ENCODE results near the gene ANKRD33B. TPM values are rescaled to one million over a fixed set of nuclear protein-coding genes. Genes with fewer than 3 reads are reported as not detected.
A peak's percentile ranks its signal among the peaks of the same experiment; 100 is the strongest.
"Not testable (repeated sequence)": the region's sequence is repeated elsewhere in the genome, so short reads cannot be mapped to it uniquely, and the experiment has no call there.

Gene ANKRD33B
- total RNA-seq, 6 donors from 2014 or later = 3.1 to 10.5 (median 7.9) TPM

GRCh38 chr5:10626473-10627013 lies 62.7 kb downstream of the ANKRD33B start:
- Histone ChIP-seq H3K9me3 (no peaks in the 10 kb centered on the region), H3K27me3 (no peaks in the 10 kb centered on the region), H3K4me1 (peaks cover 8 to 23% (median 15%) of the 10 kb centered on the region in 4 donors), H3K36me3 (no peaks in the 10 kb centered on the region), H3K27ac (peak overlapping the region in 2 of 4 donors; percentile 15 to 77), H3K4me3 (no peak overlapping the region)
- TF ChIP-seq POLR2AphosphoS5 (IDR thresholded peaks at IDR 0.05) = no peak
- no peak for TF ChIP-seq POLR2A (IDR thresholded peaks at IDR 0.05)
- TF ChIP-seq EP300 (IDR thresholded peaks at IDR 0.05) = no peak
- no peak for TF ChIP-seq CTCF (IDR thresholded peaks at IDR 0.05)
- 69 to 71% methylated on average over 12 of the region's 12 CpGs for WGBS, 2 donors
- DNase-seq (peak in 1 of 2 donors; percentile 49), ATAC-seq (ENCODE audit: low FRiP score in 2 of 2) (no peak)

GRCh38 chr5:10627160-10627701 lies 63.4 kb downstream of the ANKRD33B start:
- Histone ChIP-seq H3K9me3 (no peaks in the 10 kb centered on the region), H3K27me3 (no peaks in the 10 kb centered on the region), H3K4me3 (peak overlapping the region in 3 of 4 donors; percentile 17 to 32 (median 29)), H3K4me1 (peaks cover 8 to 23% (median 12%) of the 10 kb centered on the region in 4 donors), H3K27ac (peak overlapping the region; percentile 15 to 77 (median 40)), H3K36me3 (no peaks in the 10 kb centered on the region)
- ATAC-seq (ENCODE audit: low FRiP score in 2 of 2) = peak in 1 of 2 donors; percentile 2
- TF ChIP-seq POLR2AphosphoS5 (IDR thresholded peaks at IDR 0.05) = no peak
- WGBS, 2 donors = 14 to 16% methylated on average over 12 of the region's 12 CpGs
- DNase-seq = no peak

GRCh38 chr5:10628601-10629000 lies 64.7 kb downstream of the ANKRD33B start:
- Histone ChIP-seq H3K4me1 (peaks cover 8 to 28% (median 21%) of the 10 kb centered on the region in 4 donors), H3K4me3 (no peak overlapping the region), H3K27ac (no peak overlapping the region), H3K9me3 (no peaks in the 10 kb centered on the region), H3K36me3 (no peaks in the 10 kb centered on the region), H3K27me3 (no peaks in the 10 kb centered on the region)
- ATAC-seq (ENCODE audit: low FRiP score in 2 of 2) (no peak), DNase-seq (no peak)
- 87 to 90% methylated on average over 7 of the region's 7 CpGs for WGBS, 2 donors
- TF ChIP-seq POLR2A (IDR thresholded peaks at IDR 0.05) (no peak), CTCF (IDR thresholded peaks at IDR 0.05) (no peak), EP300 (IDR thresholded peaks at IDR 0.05) (no peak), POLR2AphosphoS5 (IDR thresholded peaks at IDR 0.05) (no peak)

GRCh38 chr5:10629682-10630081 lies 65.8 kb downstream of the ANKRD33B start:
- WGBS, 2 donors = 84 to 87% methylated on average over 5 of the region's 5 CpGs

GRCh38 chr5:10630126-10630525 lies 66.3 kb downstream of the ANKRD33B start:
- no peaks in the 10 kb centered on the region for H3K36me3 ChIP-seq
- no peak for ATAC-seq (ENCODE audit: low FRiP score in 2 of 2)
- TF ChIP-seq POLR2A (IDR thresholded peaks at IDR 0.05) (no peak), CTCF (IDR thresholded peaks at IDR 0.05) (no peak), EP300 (IDR thresholded peaks at IDR 0.05) (no peak), POLR2AphosphoS5 (IDR thresholded peaks at IDR 0.05) (no peak)
- WGBS, 2 donors = 88 to 89% methylated on average over 5 of the region's 5 CpGs
- no peaks in the 10 kb centered on the region for H3K27me3 ChIP-seq
- DNase-seq = no peak
- H3K9me3 ChIP-seq = no peaks in the 10 kb centered on the region
- peaks cover 13 to 31% (median 25%) of the 10 kb centered on the region in 4 donors for H3K4me1 ChIP-seq
- H3K27ac ChIP-seq = no peak overlapping the region
- H3K4me3 ChIP-seq = no peak overlapping the region

More at GRCh38 chr5:10629682-10630081, 65.8 kb downstream of the ANKRD33B start:
- Histone ChIP-seq H3K9me3 (no peaks in the 10 kb centered on the region), H3K36me3 (no peaks in the 10 kb centered on the region), H3K27ac (no peak overlapping the region), H3K4me1 (peaks cover 13 to 31% (median 25%) of the 10 kb centered on the region in 4 donors), H3K4me3 (no peak overlapping the region), H3K27me3 (no peaks in the 10 kb centered on the region)
- TF ChIP-seq EP300 (IDR thresholded peaks at IDR 0.05) (no peak), POLR2A (IDR thresholded peaks at IDR 0.05) (no peak), CTCF (IDR thresholded peaks at IDR 0.05) (no peak), POLR2AphosphoS5 (IDR thresholded peaks at IDR 0.05) (no peak)
- no peak for DNase-seq
- no peak for ATAC-seq (ENCODE audit: low FRiP score in 2 of 2)

- not testable (repeated sequence) for H3K27me3 ChIP-seq; H3K4me3 ChIP-seq; DNase-seq; H3K36me3 ChIP-seq; H3K27ac ChIP-seq; ATAC-seq (ENCODE audit: low FRiP score in 2 of 2); H3K9me3 ChIP-seq
- peaks cover 13 to 29% (median 24%) of the 10 kb centered on the region in 4 donors for H3K4me1 ChIP-seq
- 71 to 87% methylated on average over 4 of the region's 4 CpGs for WGBS, 2 donors
Measured at GRCh38 chr5:10630744-10631143, 66.9 kb downstream of the ANKRD33B start.

Measured in upper lobe of left lung (tissue), 6 donors.